Measurements from ENCODE around the gene NUDCD2. TPM values are rescaled to one million over a fixed set of nuclear protein-coding genes. Genes with fewer than 3 reads are reported as not detected.

Gene NUDCD2
- polyA plus RNA-seq, 1 of the 3 experiments (the other 2 are of a cell fraction) = 7.8 TPM

- Histone ChIP-seq H3F3A (replicated peaks; ENCODE audit: insufficient read depth) (peaks cover 10% of the 10 kb centered on the region), H2AFZ (ENCODE audit: low read depth) (peak overlapping the region; percentile 97), H3K4me1 (ENCODE audit: control insufficient read depth in 1 of 2, insufficient read depth in 2 of 2, low read depth in 1 of 2, low read length in 1 of 2) (peaks cover 7 to 11% of the 10 kb centered on the region in 2 experiments), H3K4me2 (peak overlapping the region; percentile 87), H4K20me1 (ENCODE audit: insufficient read depth) (peaks cover 27% of the 10 kb centered on the region), H3K9me3 (no peaks in the 10 kb centered on the region), H3K27me3 (ENCODE audit: insufficient read depth) (no peaks in the 10 kb centered on the region), H3K9me2 (no peaks in the 10 kb centered on the region), H3K9ac (peak overlapping the region; percentile 87), H3K27ac (ENCODE audit: low read depth in 2 of 2, low read length in 1 of 2) (peak overlapping the region; percentile 92 to 95), H3K79me2 (ENCODE audit: insufficient read depth) (peaks cover 39% of the 10 kb centered on the region), H3K36me3 (replicated peaks in 1 of 2; ENCODE audit: control insufficient read depth in 1 of 2, insufficient read depth in 2 of 2, low read length in 1 of 2) (no peaks in the 10 kb centered on the region), H3K4me3 (ENCODE audit: low read depth in 2 of 2, low read length in 1 of 2) (peak overlapping the region; percentile 70 to 86)
- peak; percentile 70 for DNase-seq
- WGBS (ENCODE audit: low lambda C conversion rate) = 3% methylated on average over 17 of the region's 17 CpGs
- POLR2A ChIA-PET = interaction anchor here (1.0 kb wide), 1 partner anchor 44 kb away, joined by 5 read pairs; the partner anchor contains the start of genes HMMR and NUDCD2
- CTCF ChIA-PET = interaction anchor here (0.6 to 2.2 kb wide), 6 partner anchors 13 to 33 kb away, joined by 3 to 17 read pairs (median 3); no protein-coding TSS in a partner anchor
- TF ChIP-seq FOXJ3 (CRISPR knock-in tag; IDR thresholded peaks at IDR 0.05) (no peak), PBX3 (IDR thresholded peaks at IDR 0.05) (no peak), SIN3A (IDR thresholded peaks at IDR 0.05; ENCODE audit: borderline replicate concordance, low read depth, low read length) (peak; percentile 74; the same call in 1 of the 2 replicates), EZH2phosphoT487 (IDR thresholded peaks at IDR 0.05; ENCODE audit: borderline replicate concordance, low read depth) (no peak), ZBTB33 (IDR thresholded peaks at IDR 0.05; ENCODE audit: borderline replicate concordance, low read depth) (no peak), YY1 (IDR thresholded peaks at IDR 0.05; ENCODE audit: low read depth) (no peak), TCF12 (IDR thresholded peaks at IDR 0.05) (peak; percentile 17; the same call in 1 of the 2 replicates), MXI1 (IDR thresholded peaks at IDR 0.05; ENCODE audit: low read depth, low read length) (peak; percentile 96), FOXM1 (IDR thresholded peaks at IDR 0.05; ENCODE audit: low read depth) (no peak), CTCF (IDR thresholded peaks at IDR 0.05) (peak; percentile 61), FOSL2 (IDR thresholded peaks at IDR 0.05; ENCODE audit: borderline replicate concordance, low read depth) (no peak), USF1 (IDR thresholded peaks at IDR 0.05; ENCODE audit: borderline replicate concordance, low read depth) (no peak), NRF1 (IDR thresholded peaks at IDR 0.05; ENCODE audit: low read depth, low read length) (no peak), IRF3 (IDR thresholded peaks at IDR 0.05; ENCODE audit: low read depth, low read length) (no peak), NFIC (IDR thresholded peaks at IDR 0.05; ENCODE audit: borderline replicate concordance) (no peak), TEAD4 (IDR thresholded peaks at IDR 0.05; ENCODE audit: borderline replicate concordance, insufficient read depth) (no peak), RAD21 (IDR thresholded peaks at IDR 0.05; ENCODE audit: low read length) (peak; percentile 76), SMC3 (IDR thresholded peaks at IDR 0.05; ENCODE audit: low read depth, low read length) (peak; percentile 51), TAF1 (IDR thresholded peaks at IDR 0.05; ENCODE audit: borderline replicate concordance, low read depth, low read length) (peak; percentile 53; the same call in 1 of the 2 replicates), ELF1 (IDR thresholded peaks at IDR 0.05) (peak; percentile 58; the same call in 1 of the 2 replicates), RCOR1 (IDR thresholded peaks at IDR 0.05; ENCODE audit: low read length) (peak; percentile 66), POLR2AphosphoS5 (IDR thresholded peaks at IDR 0.05; ENCODE audit: low read depth, low read length) (peak; percentile 77), USF2 (IDR thresholded peaks at IDR 0.05; ENCODE audit: borderline replicate concordance, low read depth, low read length) (no peak), JUND (IDR thresholded peaks at IDR 0.05) (no peak), CHD2 (IDR thresholded peaks at IDR 0.05; ENCODE audit: low read length, partially characterized antibody) (peak; percentile 41)
Observed at GRCh38 chr5:163503106-163504078, 43.5 kb upstream of the NUDCD2 start.
